AG20443 (cell line): ENCODE data around the gene TIGIT.

ENCODE experiments used
- DNase-seq: peaks from one replicate; pipeline ENCODE4 v3.0.0; 2012; ENCODE audit warnings: low spot score, mixed read lengths

Gene TIGIT

GRCh38 chr3:114313426-114313825 lies 19.6 kb downstream of the TIGIT start:
- no peak for DNase-seq

DNA sequence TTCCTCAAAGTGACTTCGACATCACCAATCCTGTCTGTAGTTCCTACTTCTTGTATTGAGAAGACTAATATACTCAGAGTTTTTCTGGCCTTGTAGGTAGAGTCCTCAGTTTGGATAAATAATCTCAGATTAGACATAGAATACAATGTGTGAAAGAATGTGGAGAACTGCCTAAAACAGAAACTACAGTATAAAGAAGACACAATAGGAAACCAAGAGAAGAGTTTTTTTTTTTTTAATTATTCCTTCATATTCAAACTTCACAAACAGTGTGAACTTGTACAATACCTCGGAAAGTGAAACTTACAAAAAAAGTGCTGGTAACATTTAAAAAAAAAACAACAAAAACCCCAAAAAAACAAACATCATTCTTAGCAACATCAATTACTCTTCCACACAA lies 20.5 kb downstream of the TIGIT start:
- DNase-seq = no peak

DNA sequence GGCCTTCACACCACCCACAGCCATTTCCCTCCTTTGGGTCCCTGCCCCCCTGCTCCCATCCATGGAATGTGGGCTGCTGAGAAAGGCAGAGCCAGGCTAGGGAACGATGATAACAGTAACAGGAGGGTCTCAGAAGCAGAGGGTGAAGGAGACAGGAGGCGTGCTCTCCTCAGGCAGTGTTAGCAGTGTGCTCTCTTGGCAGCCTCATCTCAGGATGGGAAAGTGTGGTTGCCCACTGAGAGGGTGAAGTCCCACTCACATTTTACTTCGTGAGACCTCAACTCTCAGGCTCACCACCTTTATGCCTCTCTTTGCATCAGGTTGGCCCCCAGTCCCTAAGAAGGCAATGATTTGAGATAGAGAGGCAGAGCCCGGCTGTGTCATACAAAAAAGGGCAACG lies 24.5 kb downstream of the TIGIT start:
- DNase-seq = no peak

DNA sequence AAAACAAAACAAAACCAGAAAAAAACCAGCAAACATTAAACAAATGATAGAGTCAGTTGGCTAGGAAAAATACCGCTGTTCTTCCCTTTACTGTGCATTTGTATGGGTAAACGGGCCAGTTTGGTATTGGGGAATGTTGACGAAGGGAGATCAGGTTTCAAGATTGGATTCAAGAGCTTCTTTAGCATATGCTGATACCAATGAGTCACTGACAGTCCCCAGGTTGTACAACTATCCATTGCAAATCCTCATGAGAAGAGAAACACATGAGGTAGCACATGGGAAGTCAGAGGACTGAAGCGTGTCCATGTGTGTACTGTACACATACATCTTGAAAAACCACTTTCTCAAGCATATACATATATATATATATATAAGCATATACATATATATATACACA lies 25.6 kb downstream of the TIGIT start:
- DNase-seq = peak; percentile 29

- DNase-seq = no peak
Observed at GRCh38 chr3:114320246-114320645, 26.4 kb downstream of the TIGIT start.

DNA sequence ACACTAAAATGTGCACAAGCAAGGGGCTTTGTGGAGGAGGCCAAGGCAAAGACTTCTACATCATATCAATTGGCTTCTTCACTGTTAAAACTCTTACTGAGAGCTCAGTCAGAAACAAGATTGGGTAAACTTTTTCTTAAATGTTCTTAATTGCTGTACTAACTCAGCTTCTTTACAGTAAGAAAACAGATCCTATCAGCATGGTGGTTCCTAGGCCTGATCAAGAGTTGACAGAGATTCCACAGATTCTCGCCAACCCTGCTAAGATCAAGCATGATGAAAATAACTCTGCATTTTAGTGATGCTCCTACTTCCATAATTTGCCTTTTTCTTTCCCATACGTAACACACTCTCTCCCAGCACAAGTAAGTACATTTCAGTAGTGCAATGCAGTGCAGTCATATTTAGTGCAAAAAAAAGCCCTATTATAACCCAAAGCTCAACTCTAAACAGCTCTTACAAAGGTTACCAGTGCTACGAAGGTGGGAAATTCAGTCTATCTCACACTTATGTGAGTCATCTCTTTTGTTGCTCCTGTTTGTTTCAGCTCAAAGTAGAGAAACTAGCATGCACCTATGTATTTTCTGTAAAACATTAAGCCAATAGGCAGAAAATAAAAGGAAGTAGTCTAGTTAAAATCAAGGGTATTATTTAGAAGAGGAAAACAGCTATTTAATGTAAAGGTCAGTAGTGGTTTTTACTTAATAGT lies 29.9 kb downstream of the TIGIT start:
- no peak for DNase-seq

- no peak for DNase-seq
Observed at GRCh38 chr3:114327665-114328064, 33.8 kb downstream of the TIGIT start.

DNA sequence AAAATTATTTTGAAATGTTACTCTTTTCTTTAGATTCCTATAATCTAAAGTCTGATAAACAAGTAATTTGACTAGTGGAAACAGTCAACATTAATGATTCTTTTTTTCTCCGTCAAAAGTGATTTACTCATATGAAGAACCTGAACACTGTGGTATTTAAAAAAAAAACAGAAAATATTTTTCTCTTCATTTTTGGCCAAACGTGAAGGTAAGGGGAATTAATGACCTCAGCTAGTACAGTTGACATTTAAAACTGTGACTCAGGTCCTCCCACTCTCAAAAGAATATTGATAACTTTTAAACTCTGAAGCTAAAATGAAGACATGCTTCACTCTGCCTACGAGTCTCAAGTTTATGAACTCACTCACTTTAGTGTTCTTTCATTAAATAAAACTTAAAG lies 34.5 kb downstream of the TIGIT start:
- DNase-seq = no peak

DNA sequence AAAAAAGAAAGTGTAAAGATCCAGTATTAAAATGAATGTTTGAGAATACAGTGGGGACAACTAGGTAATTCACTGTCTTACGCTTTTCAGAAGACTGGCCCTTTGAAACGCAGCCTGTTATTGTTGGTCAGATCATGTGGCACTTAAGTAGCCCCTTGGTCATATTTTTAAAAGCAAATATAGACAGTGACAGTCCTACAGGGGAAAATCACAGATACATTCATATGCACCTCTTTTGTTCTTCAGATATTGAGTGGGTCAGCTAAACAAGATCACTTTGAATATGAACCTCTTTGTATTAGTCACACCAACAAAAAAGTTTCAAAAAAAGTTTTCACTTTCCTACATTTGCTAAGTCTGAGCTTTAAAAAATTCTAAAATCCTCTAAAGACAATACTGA lies 36.0 kb downstream of the TIGIT start:
- no peak for DNase-seq

- DNase-seq = no peak
Observed at GRCh38 chr3:114331007-114331406, 37.2 kb downstream of the TIGIT start.

GRCh38 chr3:114331710-114332109 lies 37.9 kb downstream of the TIGIT start:
- no peak for DNase-seq

DNA sequence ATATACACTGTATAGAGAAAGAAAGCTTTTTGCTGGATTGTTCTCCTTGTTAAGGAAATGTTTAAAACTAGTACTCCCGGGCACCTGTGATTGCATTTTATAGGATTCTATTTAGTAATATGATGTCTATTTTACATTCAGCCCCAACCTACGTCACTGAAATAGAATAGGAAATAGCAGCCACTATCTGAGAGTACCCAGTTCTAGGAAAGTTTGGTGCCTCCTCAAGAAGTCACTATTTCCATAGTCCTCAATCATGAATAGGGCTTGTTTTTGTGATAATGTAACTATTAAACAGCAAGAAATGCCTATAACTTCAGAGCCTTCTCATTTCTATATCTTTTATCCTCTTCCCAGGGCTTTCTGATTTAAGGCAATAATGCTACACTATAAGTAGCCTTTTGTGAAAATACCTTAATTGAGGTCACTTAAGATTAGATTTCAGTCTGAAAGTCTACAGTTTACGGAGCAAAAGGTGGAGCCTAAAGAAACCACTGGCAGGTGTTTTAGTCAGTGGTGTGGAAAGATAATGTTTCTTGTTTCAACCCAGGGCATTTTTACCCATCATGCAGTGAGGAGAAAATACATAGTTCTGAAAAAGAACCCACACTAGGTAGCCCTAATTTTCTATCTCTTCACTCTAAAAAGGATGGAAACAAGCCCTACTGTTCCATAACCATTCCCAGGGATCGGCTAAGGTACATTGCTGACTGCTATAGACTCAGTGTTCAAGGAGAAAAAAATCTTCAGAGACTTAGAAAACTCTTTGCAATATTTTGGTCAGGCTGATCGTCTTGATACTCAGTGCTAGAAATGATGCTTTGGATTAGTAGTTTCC lies 38.7 kb downstream of the TIGIT start:
- no peak for DNase-seq

- DNase-seq = no peak
Observed at GRCh38 chr3:114333180-114333922, 39.5 kb downstream of the TIGIT start.

DNA sequence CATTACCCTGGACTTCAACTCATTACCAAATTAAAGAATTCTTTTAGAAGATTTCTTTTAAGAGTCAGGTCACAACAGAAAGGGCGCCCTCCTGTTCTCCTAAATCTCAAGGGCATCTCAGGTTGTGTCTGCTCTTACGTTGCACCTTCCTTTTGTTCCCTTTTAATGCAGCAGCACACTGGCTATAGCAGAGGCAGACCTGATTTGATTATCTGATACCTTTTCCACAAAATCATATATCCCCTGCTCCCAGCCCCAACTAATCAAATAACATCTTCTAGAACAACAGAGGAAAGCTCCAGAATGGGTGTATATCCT lies 40.1 kb downstream of the TIGIT start:
- no peak for DNase-seq

DNA sequence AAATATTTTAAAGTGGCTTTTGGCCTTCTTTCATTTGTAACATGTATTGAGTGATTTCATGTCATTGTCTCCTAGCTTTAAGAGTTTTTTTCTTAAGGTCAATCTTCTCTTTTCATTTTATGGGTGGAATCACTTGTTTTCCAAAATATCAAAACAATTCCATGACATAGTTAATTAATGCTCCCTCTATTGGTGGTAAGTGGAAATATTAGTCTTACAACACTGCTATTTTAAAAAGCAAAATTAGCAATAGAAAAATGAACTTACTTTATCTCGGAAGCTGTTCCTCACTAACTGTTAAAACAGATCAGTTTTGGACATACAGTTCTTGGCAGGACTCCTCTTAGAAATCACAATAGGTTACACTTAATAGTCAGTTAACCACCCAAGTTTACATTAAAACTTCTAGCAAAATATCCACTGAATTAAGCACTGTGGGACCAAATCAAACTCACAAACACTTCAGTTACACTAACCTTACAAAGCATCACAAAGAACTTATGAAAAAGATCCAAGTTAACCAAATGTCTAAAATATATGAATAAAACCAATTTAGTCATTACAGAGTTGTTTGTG lies 42.4 kb downstream of the TIGIT start:
- DNase-seq = no peak

DNA sequence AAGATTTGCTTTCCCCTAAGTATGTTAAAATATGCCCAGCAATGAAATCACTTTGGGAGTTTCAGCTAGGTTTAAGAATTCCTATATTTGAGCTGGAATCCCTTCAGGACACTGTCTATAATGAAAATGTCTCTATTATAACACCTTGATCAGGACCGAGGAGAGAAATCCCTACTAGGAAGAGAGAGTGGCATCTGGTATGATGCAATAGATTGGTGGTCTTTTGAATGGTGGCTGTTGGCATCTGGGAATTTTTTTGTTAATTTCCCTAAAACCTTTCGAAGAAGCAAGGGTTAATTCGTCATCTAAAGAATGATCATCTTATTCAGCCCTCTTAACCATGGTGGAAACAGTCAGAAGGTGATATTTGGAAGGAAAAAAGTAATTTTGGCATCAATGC lies 43.0 kb downstream of the TIGIT start:
- no peak for DNase-seq

- no peak for DNase-seq
Observed at GRCh38 chr3:114338651-114339357, 45.0 kb downstream of the TIGIT start.

- no peak for DNase-seq
Observed at GRCh38 chr3:114344492-114344891, 50.7 kb downstream of the TIGIT start.

DNA sequence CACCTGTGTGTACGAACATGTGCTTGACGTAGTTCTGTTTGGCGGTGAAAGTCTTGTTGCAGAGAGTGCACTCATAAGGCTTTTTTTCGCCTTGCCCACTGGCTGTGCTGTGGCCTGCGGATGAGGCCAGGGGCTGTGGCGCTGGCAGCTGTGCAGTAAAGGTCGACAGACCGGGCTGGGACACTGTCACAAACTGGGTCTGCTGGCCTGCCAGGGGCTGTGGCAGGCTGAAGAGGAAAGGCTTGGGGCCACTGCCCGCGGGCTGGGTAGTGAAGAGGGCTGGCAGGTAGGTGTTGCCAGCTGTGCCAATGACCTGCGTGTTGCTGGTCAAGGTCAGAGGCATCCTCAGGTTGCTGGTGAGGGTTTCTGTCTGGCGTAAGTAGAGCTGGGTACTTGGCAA lies 56.4 kb downstream of the TIGIT start:
- DNase-seq = no peak

GRCh38 chr3:114350690-114351089 lies 56.9 kb downstream of the TIGIT start:
- DNase-seq = no peak

GRCh38 chr3:114351123-114351821 lies 57.4 kb downstream of the TIGIT start:
- no peak for DNase-seq

GRCh38 chr3:114351822-114352145 lies 58.0 kb downstream of the TIGIT start:
- DNase-seq = no peak
